ENCODE results near the gene TENM4.

The TENM4 gene

DNA sequence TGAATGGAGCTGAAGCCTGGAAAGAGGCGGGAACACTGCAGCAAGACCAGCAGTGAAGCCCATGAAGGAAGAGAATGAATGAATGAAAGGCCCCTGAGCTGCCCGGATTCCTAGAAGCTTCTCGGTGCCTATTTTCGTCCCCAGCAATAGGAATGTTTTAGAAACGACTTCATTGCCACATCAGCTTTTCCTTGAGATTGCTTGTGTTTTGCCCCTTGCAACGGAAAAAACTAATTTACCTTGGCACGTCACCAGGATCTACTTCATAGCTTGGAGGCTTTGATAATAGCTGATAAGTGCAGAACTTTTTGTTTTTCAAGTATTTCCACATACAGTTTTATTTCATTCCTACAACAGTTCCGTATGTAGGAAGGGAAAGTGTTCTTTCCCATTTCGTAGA, 617.2 kb downstream of the TENM4 start:
- TF ChIP-seq, protein P1, sequence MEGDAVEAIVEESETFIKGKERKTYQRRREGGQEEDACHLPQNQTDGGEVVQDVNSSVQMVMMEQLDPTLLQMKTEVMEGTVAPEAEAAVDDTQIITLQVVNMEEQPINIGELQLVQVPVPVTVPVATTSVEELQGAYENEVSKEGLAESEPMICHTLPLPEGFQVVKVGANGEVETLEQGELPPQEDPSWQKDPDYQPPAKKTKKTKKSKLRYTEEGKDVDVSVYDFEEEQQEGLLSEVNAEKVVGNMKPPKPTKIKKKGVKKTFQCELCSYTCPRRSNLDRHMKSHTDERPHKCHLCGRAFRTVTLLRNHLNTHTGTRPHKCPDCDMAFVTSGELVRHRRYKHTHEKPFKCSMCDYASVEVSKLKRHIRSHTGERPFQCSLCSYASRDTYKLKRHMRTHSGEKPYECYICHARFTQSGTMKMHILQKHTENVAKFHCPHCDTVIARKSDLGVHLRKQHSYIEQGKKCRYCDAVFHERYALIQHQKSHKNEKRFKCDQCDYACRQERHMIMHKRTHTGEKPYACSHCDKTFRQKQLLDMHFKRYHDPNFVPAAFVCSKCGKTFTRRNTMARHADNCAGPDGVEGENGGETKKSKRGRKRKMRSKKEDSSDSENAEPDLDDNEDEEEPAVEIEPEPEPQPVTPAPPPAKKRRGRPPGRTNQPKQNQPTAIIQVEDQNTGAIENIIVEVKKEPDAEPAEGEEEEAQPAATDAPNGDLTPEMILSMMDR (IDR thresholded peaks at IDR 0.05; ENCODE audit: borderline replicate concordance, insufficient read depth, low read depth, low read length) = no peak
- H3K4me3 ChIP-seq (ENCODE audit: low read depth, low read length) = no peak overlapping the region

DNA sequence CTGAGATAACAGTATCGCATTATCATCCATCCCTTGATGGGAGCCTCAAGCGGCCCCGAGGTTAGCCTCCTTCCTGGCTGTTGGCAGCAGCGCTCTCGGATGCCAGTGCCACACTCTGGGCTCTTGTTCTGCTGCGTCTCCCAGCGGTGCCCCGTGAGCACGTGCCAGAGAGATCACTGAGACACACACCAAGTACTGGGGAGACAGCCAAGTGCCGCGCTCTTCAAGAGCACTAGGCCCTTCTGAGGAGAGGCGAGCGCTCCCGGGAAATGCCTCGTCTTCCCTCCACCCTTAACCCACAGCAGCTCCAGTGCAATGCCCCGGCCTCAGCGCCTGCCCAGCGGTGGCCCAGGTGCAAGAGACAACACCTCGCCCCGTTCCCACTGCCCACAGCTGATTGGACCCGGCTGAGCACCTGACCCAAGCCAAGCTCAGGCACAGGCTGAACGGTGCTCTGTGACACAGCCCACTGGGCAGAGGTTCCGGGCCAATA, 617.9 kb downstream of the TENM4 start:
- no peak overlapping the region for H3K4me3 ChIP-seq (ENCODE audit: low read depth, low read length)
- TF ChIP-seq, protein P1 (IDR thresholded peaks at IDR 0.05; ENCODE audit: borderline replicate concordance, insufficient read depth, low read depth, low read length) = no peak

GRCh38 chr11:78821371-78822306, 619.2 kb downstream of the TENM4 start:
- no peak overlapping the region for H3K4me3 ChIP-seq (ENCODE audit: low read depth, low read length)
- TF ChIP-seq, protein P1 (IDR thresholded peaks at IDR 0.05; ENCODE audit: borderline replicate concordance, insufficient read depth, low read depth, low read length) = no peak

DNA sequence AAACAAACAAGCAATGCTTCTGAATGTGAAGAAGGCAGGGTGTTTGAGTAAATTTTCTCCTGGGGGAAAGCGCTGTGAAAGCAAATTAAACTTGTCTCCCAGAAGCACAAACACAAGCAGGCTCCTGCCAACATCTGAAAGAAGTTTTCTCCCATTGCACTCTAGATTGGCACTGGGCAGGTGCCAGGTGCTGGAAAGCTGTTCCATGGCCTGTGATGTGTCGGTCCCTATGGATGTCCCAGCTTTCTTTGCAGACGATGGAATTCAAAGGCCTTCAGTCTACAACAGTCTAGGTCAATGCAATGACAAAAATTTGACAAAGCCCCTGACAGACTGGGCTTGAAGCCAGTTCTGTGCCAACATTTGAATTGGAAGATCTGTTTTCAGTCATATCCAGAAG, 620.1 kb downstream of the TENM4 start:
- TF ChIP-seq, protein P1 (IDR thresholded peaks at IDR 0.05; ENCODE audit: borderline replicate concordance, insufficient read depth, low read depth, low read length) = no peak
- H3K4me3 ChIP-seq (ENCODE audit: low read depth, low read length) = no peak overlapping the region

DNA sequence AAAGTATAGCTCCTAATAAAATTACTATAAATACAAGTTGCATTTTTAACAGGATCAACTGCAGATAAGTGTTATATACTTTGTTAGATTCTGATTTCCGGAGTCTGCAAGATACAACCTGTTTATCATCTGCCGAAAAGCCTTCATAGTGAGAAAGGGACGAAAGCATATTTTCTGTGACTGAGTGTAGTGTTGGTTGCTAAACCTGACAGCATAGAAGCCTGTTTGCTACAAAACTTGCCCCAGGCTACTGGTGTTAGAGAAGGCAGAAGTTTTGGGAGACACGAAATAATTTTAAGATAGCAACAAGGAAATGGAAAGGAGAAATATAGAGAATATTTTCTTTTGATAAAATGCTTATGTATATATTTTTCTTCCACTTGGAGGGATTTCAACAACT, 622.6 kb downstream of the TENM4 start:
- TF ChIP-seq, protein P1 (IDR thresholded peaks at IDR 0.05; ENCODE audit: borderline replicate concordance, insufficient read depth, low read depth, low read length) = no peak

DNA sequence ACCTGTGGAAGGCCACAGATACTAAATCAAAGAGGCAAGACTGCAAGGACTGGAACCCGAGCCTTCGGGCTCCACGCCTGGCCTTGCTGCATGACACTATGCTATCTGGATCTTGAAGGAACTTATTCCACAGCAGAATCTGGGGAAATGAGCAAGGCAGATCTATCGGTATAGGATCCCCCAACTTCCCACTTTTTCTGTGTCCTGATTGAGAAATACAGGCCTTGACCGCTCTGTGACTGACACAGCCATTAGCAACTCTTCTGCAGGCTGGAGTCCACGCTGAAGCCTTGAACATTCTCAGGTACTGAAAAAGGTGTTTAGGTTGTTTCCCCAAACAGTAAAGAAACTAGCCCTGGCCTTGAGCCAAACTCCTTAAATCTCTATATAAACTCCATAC, 625.0 kb downstream of the TENM4 start:
- H3K4me3 ChIP-seq (ENCODE audit: low read depth, low read length) = no peak overlapping the region
- TF ChIP-seq, protein P1 (IDR thresholded peaks at IDR 0.05; ENCODE audit: borderline replicate concordance, insufficient read depth, low read depth, low read length) = no peak

More for the DNA sequence above, 622.6 kb downstream of the TENM4 start:
- no peak overlapping the region for H3K4me3 ChIP-seq (ENCODE audit: low read depth, low read length)

All from GM12875 (cell line).